ENCODE results near the gene PPIE. TPM values are rescaled to one million over a fixed set of nuclear protein-coding genes. Genes with fewer than 3 reads are reported as not detected.
A peak's percentile ranks its signal among the peaks of the same experiment; 100 is the strongest.

The PPIE gene
- total RNA-seq, 1 donor from 2014 or later: 36.5 TPM

DNA sequence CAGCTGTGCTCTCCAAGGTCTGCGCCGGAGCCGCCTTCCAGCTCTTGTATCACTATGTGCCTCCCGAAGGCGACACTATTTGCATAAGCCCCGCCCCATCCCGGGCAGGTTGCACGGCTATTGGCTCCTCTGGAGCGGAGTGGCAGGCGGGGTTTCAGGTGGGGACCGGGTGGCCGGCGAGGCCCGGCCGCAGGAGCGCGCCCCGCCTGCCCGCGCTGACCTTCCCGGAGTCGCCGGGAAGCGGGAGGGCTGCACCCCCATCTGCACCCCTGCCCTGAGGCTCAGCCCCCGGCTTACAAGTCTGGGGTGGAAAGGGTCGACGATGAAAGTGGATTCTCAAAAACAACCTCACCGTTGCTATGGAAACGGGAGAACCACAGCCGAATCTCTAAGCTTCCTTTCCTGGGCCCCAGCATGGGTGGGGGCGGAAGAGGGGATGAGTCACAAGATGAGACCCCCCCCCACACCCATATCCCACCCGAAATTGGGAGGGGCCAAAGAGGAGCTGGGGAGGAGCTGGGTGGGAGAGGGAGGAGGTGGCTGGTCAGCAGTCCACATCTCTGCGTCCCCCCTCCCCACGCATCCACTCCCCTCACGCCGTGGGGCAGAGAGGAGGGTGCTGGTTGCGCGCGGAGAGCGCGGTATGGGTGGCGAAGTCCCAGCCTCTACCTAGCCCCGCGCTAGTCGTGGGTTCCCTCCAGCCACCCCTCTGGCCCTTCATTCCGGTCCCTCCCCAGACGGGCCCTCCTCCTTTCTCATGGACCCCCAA lies 47.1 kb upstream of the PPIE start, which contains the start of gene HPCAL4:
Gene HPCAL4, minus strand, starts transcription at position 51 of the 769 bp plus-strand sequence. CDS start 6,830 bp downstream, outside the sequence.
- intact Hi-C loops (cut with DNase I): no loop called here
- DNase-seq: peak; percentile 94
- H3K4me1 ChIP-seq: peaks cover 11% of the 10 kb centered on the region
- no peak within 1 kb of the TSS for H3K27ac ChIP-seq
- H3K4me3 ChIP-seq: peak within 1 kb of the TSS; percentile 48
- H3K9me3 ChIP-seq: no peaks in the 10 kb centered on the region
- H3K27me3 ChIP-seq: peaks cover 42% of the 10 kb centered on the region
- TF ChIP-seq, protein P1, sequence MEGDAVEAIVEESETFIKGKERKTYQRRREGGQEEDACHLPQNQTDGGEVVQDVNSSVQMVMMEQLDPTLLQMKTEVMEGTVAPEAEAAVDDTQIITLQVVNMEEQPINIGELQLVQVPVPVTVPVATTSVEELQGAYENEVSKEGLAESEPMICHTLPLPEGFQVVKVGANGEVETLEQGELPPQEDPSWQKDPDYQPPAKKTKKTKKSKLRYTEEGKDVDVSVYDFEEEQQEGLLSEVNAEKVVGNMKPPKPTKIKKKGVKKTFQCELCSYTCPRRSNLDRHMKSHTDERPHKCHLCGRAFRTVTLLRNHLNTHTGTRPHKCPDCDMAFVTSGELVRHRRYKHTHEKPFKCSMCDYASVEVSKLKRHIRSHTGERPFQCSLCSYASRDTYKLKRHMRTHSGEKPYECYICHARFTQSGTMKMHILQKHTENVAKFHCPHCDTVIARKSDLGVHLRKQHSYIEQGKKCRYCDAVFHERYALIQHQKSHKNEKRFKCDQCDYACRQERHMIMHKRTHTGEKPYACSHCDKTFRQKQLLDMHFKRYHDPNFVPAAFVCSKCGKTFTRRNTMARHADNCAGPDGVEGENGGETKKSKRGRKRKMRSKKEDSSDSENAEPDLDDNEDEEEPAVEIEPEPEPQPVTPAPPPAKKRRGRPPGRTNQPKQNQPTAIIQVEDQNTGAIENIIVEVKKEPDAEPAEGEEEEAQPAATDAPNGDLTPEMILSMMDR (IDR thresholded peaks at IDR 0.05): no peak
- H3K36me3 ChIP-seq: no peaks in the 10 kb centered on the region
- peak; percentile 96 for ATAC-seq

DNA sequence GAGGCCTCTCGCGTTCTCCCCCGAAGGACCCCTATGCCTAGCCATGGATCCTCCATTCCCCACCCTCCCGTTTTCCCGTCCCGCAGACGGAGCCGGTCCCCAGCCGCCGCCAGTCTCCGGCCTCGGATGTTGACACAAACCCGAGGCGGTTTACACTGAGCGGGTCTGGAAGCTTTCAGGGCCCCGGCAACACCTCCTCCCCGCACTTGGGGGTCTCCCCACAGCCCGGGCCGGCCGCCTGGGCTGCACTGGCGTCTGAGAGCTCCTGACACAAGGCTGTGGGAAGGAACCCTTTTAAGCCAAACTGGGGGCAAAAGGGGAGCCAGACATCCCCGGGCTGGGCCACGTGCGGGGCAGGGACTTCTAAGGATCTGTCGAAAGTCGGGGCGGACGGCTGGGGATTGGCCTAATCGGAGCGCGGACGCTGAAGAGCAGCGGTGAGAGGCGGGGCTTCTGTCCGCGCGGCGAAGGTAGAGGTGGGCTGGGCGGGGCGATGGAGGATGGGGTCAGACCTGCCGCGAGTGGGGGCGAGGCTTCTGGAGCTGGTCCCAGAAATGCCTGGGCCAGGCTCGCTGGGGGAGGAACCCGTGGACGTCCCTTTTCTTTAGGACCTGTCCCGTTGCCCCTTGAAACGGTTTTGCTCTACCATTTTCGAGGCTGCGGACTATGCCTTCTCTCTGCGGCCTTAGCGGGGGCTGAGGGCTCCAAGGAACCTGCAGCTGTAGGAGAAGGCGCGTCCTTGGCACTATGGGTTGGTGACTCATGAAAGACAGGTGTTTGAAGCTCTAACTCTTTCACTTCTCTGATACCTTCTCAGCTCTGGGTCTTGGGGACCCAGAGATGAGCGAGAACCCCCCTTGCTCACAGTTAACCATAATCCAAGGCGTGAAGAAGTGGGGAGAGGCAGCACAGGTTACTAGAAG lies 46.3 kb upstream of the PPIE start:
- TF ChIP-seq, protein P1 (IDR thresholded peaks at IDR 0.05): no peak
- DNase-seq: peak; percentile 79
- peak overlapping the region; percentile 48 for H3K4me3 ChIP-seq
- no peaks in the 10 kb centered on the region for H3K36me3 ChIP-seq
- peaks cover 11% of the 10 kb centered on the region for H3K4me1 ChIP-seq
- intact Hi-C loops (cut with DNase I): no loop called here
- peak; percentile 51 for ATAC-seq
- H3K27me3 ChIP-seq: peaks cover 42% of the 10 kb centered on the region
- H3K27ac ChIP-seq: no peak overlapping the region
- H3K9me3 ChIP-seq: no peaks in the 10 kb centered on the region

DNA sequence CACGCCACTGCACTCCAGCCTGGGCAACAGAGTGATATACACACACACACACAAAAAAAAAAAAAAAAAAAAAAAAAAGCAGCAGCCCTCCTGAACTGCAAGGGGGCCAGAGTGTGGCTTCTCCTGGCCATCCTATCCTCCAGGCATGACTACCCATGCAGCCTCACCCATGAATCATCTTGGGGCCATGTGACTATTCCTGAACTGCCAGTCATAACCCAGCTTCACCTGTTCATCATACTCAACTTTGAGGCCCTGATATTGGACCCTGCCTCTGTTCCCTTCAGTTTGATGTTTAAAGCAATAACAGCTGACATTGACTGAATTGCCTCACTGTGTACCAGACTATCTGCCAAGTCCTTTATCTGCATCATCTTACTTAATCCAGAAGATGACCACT lies 44.7 kb upstream of the PPIE start:
- TF ChIP-seq, protein P1 (IDR thresholded peaks at IDR 0.05): no peak
- H3K27me3 ChIP-seq: peaks cover 42% of the 10 kb centered on the region
- ATAC-seq (no peak), DNase-seq (no peak)
- intact Hi-C loops (cut with DNase I): no loop called here
- no peak overlapping the region for H3K4me3 ChIP-seq
- H3K27ac ChIP-seq: no peak overlapping the region
- no peaks in the 10 kb centered on the region for H3K9me3 ChIP-seq
- H3K4me1 ChIP-seq: peaks cover 11% of the 10 kb centered on the region
- H3K36me3 ChIP-seq: no peaks in the 10 kb centered on the region

DNA sequence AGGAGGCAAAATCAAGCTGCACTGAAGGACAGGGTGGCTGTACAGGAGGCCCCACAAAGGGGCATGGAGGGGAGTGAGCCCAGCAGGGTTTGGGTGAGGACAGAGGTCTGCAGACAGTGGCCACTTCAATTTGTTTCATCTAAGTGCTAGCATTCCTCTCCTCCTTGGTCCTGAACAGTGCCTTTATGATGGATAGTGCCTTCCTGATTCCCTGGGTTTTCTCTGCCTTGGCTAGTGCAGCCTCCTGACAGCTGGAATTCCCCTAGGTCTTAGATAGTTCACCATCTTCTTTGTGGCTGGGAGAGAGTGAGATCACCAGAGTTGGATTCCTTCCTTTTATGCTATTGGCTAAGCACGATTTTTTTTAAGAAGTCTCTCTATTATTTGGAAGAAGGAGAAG lies 43.7 kb upstream of the PPIE start:
- H3K9me3 ChIP-seq: no peaks in the 10 kb centered on the region
- peaks cover 11% of the 10 kb centered on the region for H3K4me1 ChIP-seq
- H3K27ac ChIP-seq: no peak overlapping the region
- ATAC-seq (no peak), DNase-seq (no peak)
- intact Hi-C loops (cut with DNase I): no loop called here
- H3K4me3 ChIP-seq: no peak overlapping the region
- no peaks in the 10 kb centered on the region for H3K36me3 ChIP-seq
- TF ChIP-seq, protein P1 (IDR thresholded peaks at IDR 0.05): no peak
- peaks cover 32% of the 10 kb centered on the region for H3K27me3 ChIP-seq

DNA sequence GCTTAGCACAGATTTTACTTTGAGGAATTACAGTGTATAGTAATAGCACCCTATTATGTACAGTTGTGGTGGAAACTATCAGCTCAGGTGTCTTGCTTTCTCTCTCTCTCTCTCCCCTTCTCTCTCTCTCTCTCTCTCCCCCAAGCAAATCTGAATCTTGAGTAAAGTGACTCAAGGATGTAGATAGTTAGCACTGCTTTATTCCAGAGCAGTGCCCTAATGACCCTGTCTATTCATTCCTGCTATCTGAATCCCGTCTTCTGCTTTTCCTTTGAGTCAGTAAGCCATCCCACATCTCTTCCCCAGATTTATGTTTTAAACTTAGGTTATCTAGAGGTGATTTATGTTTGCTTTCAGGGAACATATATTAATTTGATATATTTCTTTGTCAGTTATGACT lies 42.2 kb upstream of the PPIE start:
- Histone ChIP-seq H3K27ac (no peak overlapping the region), H3K4me3 (no peak overlapping the region), H3K9me3 (no peaks in the 10 kb centered on the region), H3K27me3 (peaks cover 20% of the 10 kb centered on the region), H3K4me1 (peaks cover 9% of the 10 kb centered on the region), H3K36me3 (no peaks in the 10 kb centered on the region)
- ATAC-seq: no peak
- intact Hi-C loops (cut with DNase I): no loop called here
- TF ChIP-seq, protein P1 (IDR thresholded peaks at IDR 0.05): no peak
- DNase-seq: no peak

Data from upper lobe of right lung (tissue), 1 donor.